ENCODE results near the gene SLC25A3.
"Not testable (repeated sequence)": the region's sequence is repeated elsewhere in the genome, so short reads cannot be mapped to it uniquely, and the experiment has no call there.

The SLC25A3 gene

GRCh38 chr12:98574110-98574509, 19.4 kb upstream of the SLC25A3 start:
- H3K36me3 ChIP-seq (replicated peaks; ENCODE audit: low read depth, low read length) = no peaks in the 10 kb centered on the region
- H3K4me1 ChIP-seq (ENCODE audit: low read length) = no peaks in the 10 kb centered on the region
- TF ChIP-seq EZH2phosphoT487 (IDR thresholded peaks at IDR 0.05; ENCODE audit: low read depth) = no peak
- TF ChIP-seq CTCF (IDR thresholded peaks at IDR 0.05; ENCODE audit: low read depth, low read length) = no peak
- H3K9me3 ChIP-seq (ENCODE audit: insufficient read depth, low read length) = no peaks in the 10 kb centered on the region
- H3K27me3 ChIP-seq (ENCODE audit: low read depth, low read length) = no peaks in the 10 kb centered on the region
- H3K9ac ChIP-seq (ENCODE audit: low read length) = no peak overlapping the region
- H3K4me3 ChIP-seq (ENCODE audit: low read length) = no peak overlapping the region
- H2AFZ ChIP-seq (ENCODE audit: low read depth, low read length) = no peak overlapping the region
- H3K4me2 ChIP-seq (ENCODE audit: low read length) = no peak overlapping the region
- no peak overlapping the region for H3K27ac ChIP-seq (ENCODE audit: low read length)
- H4K20me1 ChIP-seq (ENCODE audit: insufficient read depth, low read length) = no peaks in the 10 kb centered on the region
- H3K79me2 ChIP-seq (ENCODE audit: low read length) = no peaks in the 10 kb centered on the region

DNA sequence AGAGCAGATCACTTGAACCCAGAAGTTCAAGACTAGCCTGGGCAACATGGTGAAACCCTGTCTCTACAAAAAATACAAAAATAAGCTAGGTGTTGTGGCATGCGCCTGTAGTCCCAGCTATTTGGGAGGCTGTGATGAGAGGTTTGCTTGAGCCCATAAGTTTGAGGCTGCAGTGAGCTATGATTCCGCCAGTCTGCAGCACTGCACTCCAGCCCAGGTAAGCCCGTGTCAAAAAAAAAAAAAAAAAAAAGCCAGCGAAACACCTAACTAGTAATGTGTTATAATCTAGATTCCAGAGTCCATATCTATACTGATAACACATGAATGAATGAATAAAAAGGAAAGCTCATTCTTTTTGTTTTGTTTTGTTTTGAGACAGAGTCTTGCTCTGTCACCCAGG, 18.5 kb upstream of the SLC25A3 start:
- H2AFZ ChIP-seq (ENCODE audit: low read depth, low read length) = no peak overlapping the region
- no peaks in the 10 kb centered on the region for H3K27me3 ChIP-seq (ENCODE audit: low read depth, low read length)
- no peaks in the 10 kb centered on the region for H3K79me2 ChIP-seq (ENCODE audit: low read length)
- H3K9me3 ChIP-seq (ENCODE audit: insufficient read depth, low read length) = no peaks in the 10 kb centered on the region
- H3K4me1 ChIP-seq (ENCODE audit: low read length) = no peaks in the 10 kb centered on the region
- H3K9ac ChIP-seq (ENCODE audit: low read length) = no peak overlapping the region
- H3K36me3 ChIP-seq (replicated peaks; ENCODE audit: low read depth, low read length) = no peaks in the 10 kb centered on the region
- H3K4me2 ChIP-seq (ENCODE audit: low read length) = no peak overlapping the region
- no peaks in the 10 kb centered on the region for H4K20me1 ChIP-seq (ENCODE audit: insufficient read depth, low read length)
- TF ChIP-seq EZH2phosphoT487 (IDR thresholded peaks at IDR 0.05; ENCODE audit: low read depth) (no peak), CTCF (IDR thresholded peaks at IDR 0.05; ENCODE audit: low read depth, low read length) (no peak)
- H3K27ac ChIP-seq (ENCODE audit: low read length) = no peak overlapping the region
- H3K4me3 ChIP-seq (ENCODE audit: low read length) = no peak overlapping the region

DNA sequence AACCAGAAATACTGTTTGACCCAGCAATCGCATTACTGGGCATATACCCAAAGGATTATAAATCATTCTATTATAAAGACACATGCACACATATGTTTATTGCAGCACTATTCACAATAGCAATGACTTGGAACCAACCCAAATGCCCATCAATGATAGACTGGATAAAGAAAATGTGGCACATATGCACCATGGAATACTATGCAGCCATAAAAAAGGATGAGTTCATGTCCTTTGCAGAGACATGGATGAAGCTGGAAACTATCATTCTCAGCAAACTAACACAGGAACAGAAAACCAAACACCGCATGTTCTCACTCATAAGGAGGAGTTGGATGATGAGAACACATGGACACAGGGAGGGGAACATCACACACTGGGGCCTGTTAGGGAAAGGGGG, 16.7 kb upstream of the SLC25A3 start:
- not testable (repeated sequence) for H3K9me3 ChIP-seq (ENCODE audit: insufficient read depth, low read length); H3K9ac ChIP-seq (ENCODE audit: low read length); H3K27me3 ChIP-seq (ENCODE audit: low read depth, low read length); H4K20me1 ChIP-seq (ENCODE audit: insufficient read depth, low read length); H3K4me3 ChIP-seq (ENCODE audit: low read length); H3K36me3 ChIP-seq (replicated peaks; ENCODE audit: low read depth, low read length); H3K4me2 ChIP-seq (ENCODE audit: low read length); H3K4me1 ChIP-seq (ENCODE audit: low read length); H3K79me2 ChIP-seq (ENCODE audit: low read length); H3K27ac ChIP-seq (ENCODE audit: low read length); H2AFZ ChIP-seq (ENCODE audit: low read depth, low read length)

- Histone ChIP-seq H2AFZ (ENCODE audit: low read depth, low read length) (no peak overlapping the region), H3K36me3 (replicated peaks; ENCODE audit: low read depth, low read length) (no peaks in the 10 kb centered on the region), H3K9me3 (ENCODE audit: insufficient read depth, low read length) (no peaks in the 10 kb centered on the region), H4K20me1 (ENCODE audit: insufficient read depth, low read length) (no peaks in the 10 kb centered on the region), H3K4me2 (ENCODE audit: low read length) (no peak overlapping the region), H3K27me3 (ENCODE audit: low read depth, low read length) (no peaks in the 10 kb centered on the region), H3K9ac (ENCODE audit: low read length) (no peak overlapping the region), H3K27ac (ENCODE audit: low read length) (no peak overlapping the region), H3K4me3 (ENCODE audit: low read length) (no peak overlapping the region), H3K79me2 (ENCODE audit: low read length) (no peaks in the 10 kb centered on the region), H3K4me1 (ENCODE audit: low read length) (no peaks in the 10 kb centered on the region)
- TF ChIP-seq CTCF (IDR thresholded peaks at IDR 0.05; ENCODE audit: low read depth, low read length) = no peak
- no peak for TF ChIP-seq EZH2phosphoT487 (IDR thresholded peaks at IDR 0.05; ENCODE audit: low read depth)
Measured at GRCh38 chr12:98578392-98578791, 15.1 kb upstream of the SLC25A3 start.

GRCh38 chr12:98578821-98579220, 14.7 kb upstream of the SLC25A3 start:
- H3K4me2 ChIP-seq (ENCODE audit: low read length) = no peak overlapping the region
- H3K36me3 ChIP-seq (replicated peaks; ENCODE audit: low read depth, low read length) = no peaks in the 10 kb centered on the region
- H3K27me3 ChIP-seq (ENCODE audit: low read depth, low read length) = no peaks in the 10 kb centered on the region
- no peaks in the 10 kb centered on the region for H3K4me1 ChIP-seq (ENCODE audit: low read length)
- no peaks in the 10 kb centered on the region for H3K9me3 ChIP-seq (ENCODE audit: insufficient read depth, low read length)
- TF ChIP-seq EZH2phosphoT487 (IDR thresholded peaks at IDR 0.05; ENCODE audit: low read depth) (no peak), CTCF (IDR thresholded peaks at IDR 0.05; ENCODE audit: low read depth, low read length) (no peak)
- H3K9ac ChIP-seq (ENCODE audit: low read length) = no peak overlapping the region
- no peak overlapping the region for H3K27ac ChIP-seq (ENCODE audit: low read length)
- no peak overlapping the region for H3K4me3 ChIP-seq (ENCODE audit: low read length)
- no peaks in the 10 kb centered on the region for H4K20me1 ChIP-seq (ENCODE audit: insufficient read depth, low read length)
- H3K79me2 ChIP-seq (ENCODE audit: low read length) = no peaks in the 10 kb centered on the region
- no peak overlapping the region for H2AFZ ChIP-seq (ENCODE audit: low read depth, low read length)

Data from OCI-LY3 (cell line).